Lung (tissue), 12 donors: ENCODE data around the gene AMOTL2. TPM values are rescaled to one million over a fixed set of nuclear protein-coding genes. Genes with fewer than 3 reads are reported as not detected.

Source experiments
- ATAC-seq: fragments of 200-7000 bp; cut with Tn5 transposase; one replicate; pipeline ENCODE4 v1.9.1; 2020; ENCODE audit warnings: moderate number of reproducible peaks; ENCODE audit not compliant: insufficient read depth, low FRiP score
- DNase-seq, 3 donors: peaks; one replicate each; pipeline ENCODE4 v3.0.0-alpha.2; 2013 to 2017
- H3K27ac ChIP-seq, 2 donors: one replicate each; pipeline ENCODE4 v1.5.1; 2013; ENCODE audit warnings: mild to moderate bottlenecking in 2 of 2, moderate library complexity in 2 of 2, control low read depth in 1 of 2, inconsistent platforms in 1 of 2, low read depth in 1 of 2, low read length in 1 of 2
- H3K27me3 ChIP-seq, 3 donors: one replicate each; pipeline ENCODE4 v1.5.1; 2013; ENCODE audit warnings: low read length in 2 of 3; ENCODE audit not compliant: control insufficient read depth in 3 of 3, insufficient read depth in 3 of 3
- H3K36me3 ChIP-seq, 4 donors: one replicate each; pipeline ENCODE4 v1.5.1; 2013; ENCODE audit warnings: low read length in 4 of 4, mild to moderate bottlenecking in 1 of 4, moderate library complexity in 1 of 4; ENCODE audit not compliant: control insufficient read depth in 4 of 4, insufficient read depth in 4 of 4
- H3K4me1 ChIP-seq, 5 donors: one replicate each; pipeline ENCODE4 v1.5.1; 2013; ENCODE audit warnings: low read length in 5 of 5, mild to moderate bottlenecking in 2 of 5, moderate library complexity in 1 of 5; ENCODE audit not compliant: control insufficient read depth in 5 of 5, insufficient read depth in 5 of 5
- H3K4me3 ChIP-seq: one replicate; pipeline ENCODE4 v1.5.1; 2013; ENCODE audit warnings: mild to moderate bottlenecking, control low read depth, moderate library complexity
- H3K9ac ChIP-seq, 2 donors: one replicate each; pipeline ENCODE4 v1.5.1; 2013; ENCODE audit warnings: low read length in 2 of 2, control low read depth in 1 of 2; ENCODE audit not compliant: insufficient read depth in 1 of 2
- H3K9me3 ChIP-seq, 4 donors: one replicate each; pipeline ENCODE4 v1.5.1; 2013; ENCODE audit warnings: low read length in 3 of 4, mild to moderate bottlenecking in 1 of 4, moderate library complexity in 1 of 4; ENCODE audit not compliant: control insufficient read depth in 4 of 4, insufficient read depth in 3 of 4
- CTCF ChIP-seq: IDR thresholded peaks from 2 replicates; pipeline ENCODE4 v1.5.1; 2012; ENCODE audit warnings: mild to moderate bottlenecking; ENCODE audit errors: control extremely low read depth, extremely low read depth
- WGBS, 2 donors: extraction: QIAGEN DNeasy Blood & Tissue Kit; methylation state at CpG; one replicate each; pipeline ENCODE4 v1.1.7; 2013; 5-methylcytosine and 5-hydroxymethylcytosine counted together
- polyA plus RNA-seq, 2 donors: library from polyadenylated mRNA; stranded (reverse); fragments of 200-250 nt; gene quantifications; one replicate each; pipeline ENCODE4 v1.2.1, GENCODE V29; 2013
- total RNA-seq, 2 donors: library from RNA; depleted of rRNA in 1 of 2; stranded (reverse); fragments of >200 nt in 1 of 2; gene quantifications; one replicate each; pipeline ENCODE4 v1.2.1, GENCODE V29; 2014 to 2021
- donor health status: control.
- donor health status: control.
- donor health status: Bipolar disorder and iron deficiency.
- donor health status: healthy.
- donor health status: DM: yes; HTN: yes; CAD: no.

Gene AMOTL2
- total and polyA plus RNA-seq, 4 donors: 27.4 to 129 (median 75.9) TPM

DNA sequence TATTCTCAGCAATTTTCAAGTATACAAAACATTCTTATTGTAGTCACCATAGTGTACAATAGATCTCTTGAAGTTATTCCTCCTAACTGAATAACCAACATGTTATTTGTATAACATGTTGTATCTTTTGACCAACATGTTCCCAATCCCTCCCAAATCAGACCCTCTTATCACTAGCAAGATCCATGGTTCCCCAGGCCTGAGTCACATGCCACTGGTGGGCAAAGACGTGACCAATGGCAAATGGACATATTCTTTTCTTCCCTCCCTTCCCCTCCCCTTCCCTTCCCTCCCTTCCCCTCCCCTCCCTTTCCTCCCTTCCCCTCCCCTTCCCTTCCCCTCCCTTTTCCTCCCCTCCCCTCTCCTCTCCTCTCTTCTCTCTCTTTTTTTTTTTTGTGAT lies 45.4 kb downstream of the AMOTL2 start:
- Histone ChIP-seq H3K4me1 (peaks cover 0 to 33% (median 24%) of the 10 kb centered on the region in 5 donors), H3K27ac (no peak overlapping the region), H3K27me3 (no peaks in the 10 kb centered on the region), H3K9me3 (no peaks in the 10 kb centered on the region), H3K4me3 (no peak overlapping the region), H3K36me3 (no peaks in the 10 kb centered on the region), H3K9ac (no peak overlapping the region)
- no peak for TF ChIP-seq CTCF
- ATAC-seq (no peak), DNase-seq (no peak)
- WGBS, 2 donors: 90 to 91% methylated on average over 1 of the region's 1 CpG

- DNase-seq: no peak
- H3K9me3 ChIP-seq: no peaks in the 10 kb centered on the region
- no peak for TF ChIP-seq CTCF
- WGBS, 2 donors: 60 to 79% methylated on average over 6 of the region's 6 CpGs
- H3K27ac ChIP-seq: peak overlapping the region in 1 of 2 donors; percentile 58
- no peaks in the 10 kb centered on the region for H3K27me3 ChIP-seq
- no peak overlapping the region for H3K9ac ChIP-seq
- H3K36me3 ChIP-seq: no peaks in the 10 kb centered on the region
- ATAC-seq: no peak
- peaks cover 0 to 31% (median 24%) of the 10 kb centered on the region in 5 donors for H3K4me1 ChIP-seq
- H3K4me3 ChIP-seq: no peak overlapping the region
Observed at GRCh38 chr3:134328147-134328591, 46.1 kb downstream of the AMOTL2 start.

DNA sequence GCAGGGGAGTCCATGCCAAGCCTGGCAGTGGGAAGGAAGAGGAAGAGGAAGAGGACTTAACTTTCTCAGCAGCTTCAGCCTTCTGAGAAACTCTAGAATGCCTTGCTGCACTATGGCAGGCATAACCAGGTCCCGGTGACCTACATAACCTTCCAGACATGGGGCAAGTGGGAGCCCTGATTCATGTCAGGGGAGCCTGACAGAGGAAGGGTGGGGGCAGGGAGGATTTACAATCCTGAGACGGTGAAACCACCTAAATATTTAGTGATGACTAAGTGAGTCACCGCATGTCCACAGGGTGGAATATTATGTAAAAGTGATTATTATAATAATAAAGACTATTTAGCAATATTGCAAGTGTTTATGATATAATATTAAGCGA lies 46.7 kb downstream of the AMOTL2 start:
- DNase-seq: no peak
- TF ChIP-seq CTCF: no peak
- Histone ChIP-seq H3K27me3 (no peaks in the 10 kb centered on the region), H3K9me3 (no peaks in the 10 kb centered on the region), H3K27ac (peak overlapping the region; percentile 4 to 79), H3K36me3 (no peaks in the 10 kb centered on the region), H3K4me1 (peaks cover 0 to 31% (median 24%) of the 10 kb centered on the region in 5 donors), H3K4me3 (no peak overlapping the region), H3K9ac (no peak overlapping the region)
- 76 to 82% methylated on average over 4 of the region's 4 CpGs for WGBS, 2 donors
- no peak for ATAC-seq
